SK-N-MC (cell line): ENCODE measurements around the gene PLD3.

Source experiments
- EZH2 ChIP-seq: fragments of 200-600 bp; sonication (generic); IDR thresholded peaks from one replicate; pipeline ENCODE4 v1.6.1; 2017; ENCODE audit warnings: antibody characterized with exemption
- FOXP2 ChIP-seq: optimal IDR thresholded peaks from 2 replicates; pipeline ENCODE3; 2011; ENCODE audit warnings: mild to moderate bottlenecking, moderate library complexity; ENCODE audit not compliant: insufficient read depth; ENCODE audit errors: extremely low read length, control extremely low read depth
- POLR2AphosphoS5 ChIP-seq: IDR thresholded peaks from 2 replicates; pipeline ENCODE4 v1.6.1; 2012; ENCODE audit warnings: mild to moderate bottlenecking, low read depth, low read length, borderline replicate concordance

GRCh38 chr19:40381321-40381720 lies 32.8 kb downstream of the PLD3 start:
- TF ChIP-seq POLR2AphosphoS5 (no peak), EZH2 (no peak), FOXP2 (no peak)
